GM12864 (cell line): ENCODE data around the gene AFP.

Source experiments
- DNase-seq: peaks from one replicate; pipeline ENCODE4 v3.0.0-alpha.2; 2011; ENCODE audit warnings: low read depth
- H3K4me3 ChIP-seq: 2 replicates; pipeline ENCODE4 v1.5.1; 2011; ENCODE audit warnings: mild to moderate bottlenecking, low read depth, low read length, control low read depth
- TF ChIP-seq, protein P1 (sequence below): IDR thresholded peaks from 2 replicates; pipeline ENCODE4 v1.5.1; 2011; ENCODE audit warnings: low read depth, mild to moderate bottlenecking, moderate library complexity, low read length, control low read depth, inconsistent platforms; ENCODE audit errors: missing control alignments

AFP gene

DNA sequence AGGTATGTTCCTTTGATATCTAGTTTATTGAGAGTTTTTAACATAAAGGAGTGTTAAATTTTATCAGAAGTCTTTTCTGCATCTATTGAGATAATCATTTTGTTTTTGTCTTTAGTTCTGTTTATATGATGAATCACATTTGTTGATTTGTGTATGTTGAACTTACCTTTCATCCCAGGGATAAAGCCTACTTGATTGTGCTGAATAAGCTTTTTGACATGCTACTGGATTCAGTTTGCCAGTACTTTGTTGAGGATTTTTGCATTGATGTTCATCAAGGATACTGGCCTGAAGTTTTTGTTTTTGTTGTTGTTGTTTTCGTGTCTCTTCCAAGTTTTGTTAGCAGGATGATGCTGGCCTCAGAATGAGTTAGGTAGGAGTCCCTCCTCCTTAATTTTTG is 34.7 kb downstream of the AFP start:
- no peak for DNase-seq
- no peak overlapping the region for H3K4me3 ChIP-seq
- TF ChIP-seq, protein P1, sequence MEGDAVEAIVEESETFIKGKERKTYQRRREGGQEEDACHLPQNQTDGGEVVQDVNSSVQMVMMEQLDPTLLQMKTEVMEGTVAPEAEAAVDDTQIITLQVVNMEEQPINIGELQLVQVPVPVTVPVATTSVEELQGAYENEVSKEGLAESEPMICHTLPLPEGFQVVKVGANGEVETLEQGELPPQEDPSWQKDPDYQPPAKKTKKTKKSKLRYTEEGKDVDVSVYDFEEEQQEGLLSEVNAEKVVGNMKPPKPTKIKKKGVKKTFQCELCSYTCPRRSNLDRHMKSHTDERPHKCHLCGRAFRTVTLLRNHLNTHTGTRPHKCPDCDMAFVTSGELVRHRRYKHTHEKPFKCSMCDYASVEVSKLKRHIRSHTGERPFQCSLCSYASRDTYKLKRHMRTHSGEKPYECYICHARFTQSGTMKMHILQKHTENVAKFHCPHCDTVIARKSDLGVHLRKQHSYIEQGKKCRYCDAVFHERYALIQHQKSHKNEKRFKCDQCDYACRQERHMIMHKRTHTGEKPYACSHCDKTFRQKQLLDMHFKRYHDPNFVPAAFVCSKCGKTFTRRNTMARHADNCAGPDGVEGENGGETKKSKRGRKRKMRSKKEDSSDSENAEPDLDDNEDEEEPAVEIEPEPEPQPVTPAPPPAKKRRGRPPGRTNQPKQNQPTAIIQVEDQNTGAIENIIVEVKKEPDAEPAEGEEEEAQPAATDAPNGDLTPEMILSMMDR, result no peak

DNA sequence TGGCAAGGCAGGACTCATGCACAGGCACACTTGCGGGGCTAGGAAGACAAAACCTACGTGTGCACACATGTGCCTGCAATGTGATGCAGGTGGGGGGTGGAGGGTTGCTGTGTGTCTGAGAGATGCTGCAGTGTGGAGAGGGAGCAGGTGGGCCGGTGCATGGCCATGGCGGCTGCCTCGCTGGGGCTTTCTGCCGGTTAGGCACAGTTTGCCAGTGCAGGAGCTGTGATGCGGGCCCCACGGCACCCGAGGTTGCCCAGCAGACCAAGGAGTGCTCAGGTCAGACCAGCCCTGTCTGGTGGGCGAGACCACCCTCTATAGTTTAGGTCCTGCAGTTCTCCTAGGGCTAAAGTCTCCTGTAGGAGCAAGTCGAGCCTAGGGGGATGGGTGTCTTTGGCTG is 41.2 kb downstream of the AFP start:
- no peak overlapping the region for H3K4me3 ChIP-seq
- DNase-seq, result no peak
- TF ChIP-seq, protein P1, result no peak

DNA sequence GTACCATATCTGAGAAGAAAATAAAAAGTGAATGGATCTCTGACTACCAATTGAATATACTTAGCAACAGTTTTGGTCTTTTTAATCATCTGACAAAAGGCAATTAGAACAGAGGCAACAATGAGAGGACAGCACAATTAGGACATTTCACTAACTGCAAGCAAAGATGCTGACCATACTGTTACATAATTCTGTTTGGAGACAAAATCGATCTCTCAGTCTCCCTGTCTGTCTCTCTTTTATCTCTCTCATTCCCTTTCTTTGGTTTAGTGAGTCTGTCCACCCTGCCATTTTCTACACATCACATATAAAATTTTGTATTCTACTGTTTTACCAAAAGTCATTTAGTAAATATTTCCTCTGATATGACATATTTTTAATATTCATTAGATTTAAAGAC is 43.3 kb downstream of the AFP start:
- no peak for DNase-seq
- TF ChIP-seq, protein P1, result no peak
- no peak overlapping the region for H3K4me3 ChIP-seq

DNA sequence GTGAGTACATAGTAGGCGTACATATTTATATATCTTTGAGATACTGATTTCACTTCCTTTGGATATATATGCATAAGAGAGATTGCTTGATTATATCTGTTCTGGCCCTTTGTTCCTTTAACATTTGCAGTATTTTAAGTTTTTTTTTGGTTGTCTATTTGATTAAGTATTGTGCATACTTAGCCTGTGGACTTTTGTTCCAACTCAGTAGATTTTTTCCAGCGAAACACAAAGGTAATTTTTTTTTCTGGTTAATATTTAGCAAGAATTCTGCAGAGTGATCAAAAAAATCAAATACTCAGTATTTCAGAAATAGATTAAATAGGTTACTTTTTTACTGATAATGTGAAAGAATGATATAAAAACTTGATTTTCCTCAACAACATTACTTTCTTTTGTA is 45.3 kb downstream of the AFP start, which contains the start of gene AFM:
Gene AFM, plus strand, starts transcription at position 388 of the 400 bp plus-strand sequence. CDS start 31 bp downstream, outside the sequence.
- DNase-seq, result no peak
- no peak within 1 kb of the TSS for H3K4me3 ChIP-seq
- TF ChIP-seq, protein P1, result no peak

DNA sequence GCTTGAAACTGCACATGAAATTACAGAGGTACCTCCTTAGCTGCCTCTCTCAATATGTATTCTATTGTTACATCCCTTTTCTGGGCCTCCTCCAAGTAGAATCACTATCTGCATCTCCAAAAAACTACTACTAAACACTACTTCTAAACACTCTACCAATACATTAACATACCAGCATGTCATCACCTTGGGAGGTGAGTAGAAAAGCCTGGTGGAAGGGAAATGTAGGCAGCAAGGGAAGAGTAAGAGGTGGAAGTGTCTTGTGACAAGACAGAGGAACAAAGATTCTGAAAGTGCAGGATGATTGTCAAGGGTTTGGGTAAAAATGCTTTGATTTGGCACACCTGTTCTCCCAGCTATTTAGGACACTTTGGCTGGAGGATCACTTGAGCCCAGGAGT is 49.1 kb downstream of the AFP start:
- TF ChIP-seq, protein P1, result no peak
- DNase-seq, result no peak
- H3K4me3 ChIP-seq, result no peak overlapping the region

DNA sequence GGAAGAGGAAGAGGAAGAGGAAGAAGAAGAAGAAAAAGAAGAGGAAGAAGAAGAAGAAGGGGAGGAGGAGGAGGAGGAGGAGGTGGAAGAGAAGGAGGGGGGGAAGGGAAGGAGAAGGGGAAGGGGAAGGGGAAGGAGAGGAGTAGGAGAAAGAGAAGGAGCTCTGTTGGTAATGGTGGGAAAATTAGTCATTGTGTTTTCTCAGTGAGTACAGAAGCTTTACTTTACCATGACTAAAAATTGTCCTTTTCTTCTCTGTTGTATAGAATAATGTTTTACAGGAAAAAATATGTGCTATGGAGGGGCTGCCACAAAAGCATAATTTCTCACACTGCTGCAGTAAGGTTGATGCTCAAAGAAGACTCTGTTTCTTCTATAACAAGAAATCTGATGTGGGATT is 49.6 kb downstream of the AFP start:
- H3K4me3 ChIP-seq, result no peak overlapping the region
- TF ChIP-seq, protein P1, result no peak
- no peak for DNase-seq

DNA sequence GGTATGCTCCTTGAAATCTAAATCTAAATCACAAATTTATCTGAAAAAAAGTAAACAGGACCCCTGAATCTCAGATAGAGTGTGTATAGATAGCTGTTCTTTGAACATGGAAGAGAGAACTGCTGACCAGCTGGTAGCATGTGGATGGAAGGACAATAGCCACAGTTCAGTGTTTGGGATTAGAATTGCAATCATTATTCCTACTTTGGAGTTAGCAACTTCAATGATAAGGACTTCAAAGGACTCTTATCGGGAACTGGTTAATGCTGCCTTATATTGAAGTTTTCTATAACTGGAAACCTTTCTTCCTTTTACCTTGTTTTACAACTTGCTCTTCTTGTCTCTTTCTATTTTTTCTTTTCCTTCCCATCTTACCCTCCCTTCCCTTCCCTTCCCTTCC is 50.5 kb downstream of the AFP start:
- TF ChIP-seq, protein P1, result no peak
- H3K4me3 ChIP-seq, result no peak overlapping the region
- no peak for DNase-seq
